Tibial nerve (tissue), 4 donors: ENCODE measurements around the gene PPEF2. TPM values are rescaled to one million over a fixed set of nuclear protein-coding genes. Genes with fewer than 3 reads are reported as not detected.

Experiments used
- DNase-seq, 2 donors: peaks; one replicate each; pipeline ENCODE4 v3.0.0-alpha.2; 2019; ENCODE audit warnings: low spot score in 2 of 2
- H3K27ac ChIP-seq, 4 donors: fragments of 200-600 bp; sonication (generic) in 3 of 4; one replicate each; pipeline ENCODE4 v1.5.1; 2017 to 2019; ENCODE audit warnings: mild to moderate bottlenecking in 1 of 4
- H3K27me3 ChIP-seq, 2 donors: fragments of 200-600 bp; sonication (generic) in 1 of 2; one replicate each; pipeline versions ENCODE4 v1.5.1 to v1.6.0; 2017 to 2019
- H3K36me3 ChIP-seq, 3 donors: fragments of 200-600 bp; sonication (generic); one replicate each; pipeline ENCODE4 v1.5.1; 2018 to 2019
- H3K4me1 ChIP-seq, 4 donors: fragments of 200-600 bp; sonication (generic) in 3 of 4; one replicate each; pipeline ENCODE4 v1.5.1; 2017 to 2019
- H3K4me3 ChIP-seq, 4 donors: fragments of 200-600 bp; sonication (generic) in 3 of 4; one replicate each; pipeline ENCODE4 v1.5.1; 2017 to 2019; ENCODE audit warnings: mild to moderate bottlenecking in 1 of 4, moderate library complexity in 1 of 4
- H3K9me3 ChIP-seq, 4 donors: fragments of 200-600 bp; sonication (generic) in 3 of 4; one replicate each; pipeline ENCODE4 v1.5.1; 2017 to 2019
- CTCF ChIP-seq, 5 experiments: fragments of 200-600 bp in 3 of 5; fragments of 450-650 bp in 2 of 5; sonication (generic) in 3 of 5; IDR thresholded peaks; one replicate each; pipeline ENCODE4 v1.5.1; 2016 to 2019; ENCODE audit warnings: antibody characterized with exemption in 5 of 5, mild to moderate bottlenecking in 3 of 5, moderate library complexity in 2 of 5
- EP300 ChIP-seq, 2 donors: sonication (generic); formaldehyde crosslinking; IDR thresholded peaks; one replicate each; pipeline ENCODE4 v1.6.1; 2017; ENCODE audit warnings: antibody characterized with exemption in 2 of 2, mild to moderate bottlenecking in 1 of 2
- POLR2A ChIP-seq, 2 donors: fragments of 450-650 bp; IDR thresholded peaks; one replicate each; pipeline ENCODE4 v1.6.1; 2017; ENCODE audit warnings: antibody characterized with exemption in 2 of 2, mild to moderate bottlenecking in 2 of 2, moderate library complexity in 2 of 2
- WGBS, 2 donors: methylation state at CpG; one replicate each; pipeline ENCODE4 v1.1.5; 2018; 5-methylcytosine and 5-hydroxymethylcytosine counted together
- total RNA-seq, 4 donors: library from RNA; depleted of rRNA; stranded (reverse); fragments of >200 nt; gene quantifications; one replicate each; pipeline ENCODE4 v1.1.0, GENCODE V29; 2016

Gene PPEF2
- total RNA-seq, 4 donors from 2014 or later: under 0.01 to 1.1 (median 0.30) TPM; not detected in 1

GRCh38 chr4:75922588-75922987, 20.3 kb upstream of the PPEF2 start:
- H3K36me3 ChIP-seq: peaks cover 0 to 72% (median 0%) of the 10 kb centered on the region in 3 donors
- WGBS, 2 donors: 84 to 97% methylated on average over 1 of the region's 1 CpG

DNA sequence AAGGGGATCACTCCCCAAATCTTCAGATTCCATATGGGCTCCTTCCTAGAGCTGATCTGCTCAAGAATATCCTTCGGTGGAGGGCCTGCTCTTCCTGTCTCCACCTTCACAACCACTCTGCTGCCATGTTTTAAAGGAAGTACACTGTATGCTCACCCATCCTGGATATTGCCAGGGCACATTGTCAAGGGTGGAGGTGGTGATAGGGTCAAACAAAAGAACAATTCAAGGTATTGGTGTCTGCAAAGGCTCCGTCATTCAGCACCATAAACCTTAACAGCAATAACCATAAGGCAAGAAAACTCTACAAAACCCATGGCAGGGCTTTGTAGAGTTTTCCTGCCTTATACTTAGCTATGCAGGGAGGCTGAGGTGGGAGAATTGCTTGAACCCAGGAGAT, 19.7 kb upstream of the PPEF2 start:
- Histone ChIP-seq H3K9me3 (no peaks in the 10 kb centered on the region), H3K36me3 (peaks cover 0 to 75% (median 0%) of the 10 kb centered on the region in 3 donors), H3K4me3 (no peak overlapping the region), H3K27me3 (no peaks in the 10 kb centered on the region), H3K27ac (no peak overlapping the region), H3K4me1 (no peaks in the 10 kb centered on the region)
- no peak for DNase-seq
- WGBS, 2 donors: 100% methylated on average over 2 of the region's 2 CpGs
- TF ChIP-seq EP300 (IDR thresholded peaks at IDR 0.05) (no peak), POLR2A (IDR thresholded peaks at IDR 0.05) (no peak), CTCF (IDR thresholded peaks at IDR 0.05) (no peak)

More at GRCh38 chr4:75922588-75922987, 20.3 kb upstream of the PPEF2 start:
- TF ChIP-seq POLR2A (IDR thresholded peaks at IDR 0.05) (no peak), CTCF (IDR thresholded peaks at IDR 0.05) (no peak), EP300 (IDR thresholded peaks at IDR 0.05) (no peak)
- H3K4me1 ChIP-seq: no peaks in the 10 kb centered on the region
- no peak for DNase-seq
- no peak overlapping the region for H3K27ac ChIP-seq
- no peak overlapping the region for H3K4me3 ChIP-seq
- H3K9me3 ChIP-seq: no peaks in the 10 kb centered on the region
- no peaks in the 10 kb centered on the region for H3K27me3 ChIP-seq

DNA sequence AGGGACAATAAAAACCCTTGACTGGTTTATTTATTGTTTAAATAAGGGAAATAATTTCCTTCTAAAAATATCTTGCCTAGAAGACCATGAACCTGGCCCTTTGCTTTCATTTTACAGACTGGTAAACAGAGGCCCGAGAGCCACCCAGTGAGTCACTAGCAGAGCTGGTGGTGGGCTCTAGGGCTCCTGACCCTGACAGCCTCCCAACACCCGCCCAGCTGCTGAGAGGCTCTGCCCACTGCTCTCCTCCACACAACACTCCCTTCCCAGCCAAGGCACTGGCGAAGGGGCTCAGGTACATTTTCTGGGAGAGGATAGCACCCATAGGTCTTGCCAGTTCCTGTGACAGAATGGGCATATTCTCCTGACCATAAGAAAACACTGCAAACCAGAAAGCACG, 18.1 kb upstream of the PPEF2 start:
- WGBS, 2 donors: 89 to 95% methylated on average over 4 of the region's 4 CpGs
- H3K4me1 ChIP-seq: no peaks in the 10 kb centered on the region
- DNase-seq: no peak
- H3K27ac ChIP-seq: peak overlapping the region in 1 of 4 donors; percentile 4
- H3K4me3 ChIP-seq: no peak overlapping the region
- no peaks in the 10 kb centered on the region for H3K9me3 ChIP-seq
- peaks cover 0 to 73% (median 0%) of the 10 kb centered on the region in 3 donors for H3K36me3 ChIP-seq
- H3K27me3 ChIP-seq: no peaks in the 10 kb centered on the region
- TF ChIP-seq CTCF (IDR thresholded peaks at IDR 0.05) (no peak), POLR2A (IDR thresholded peaks at IDR 0.05) (no peak), EP300 (IDR thresholded peaks at IDR 0.05) (no peak)

- Histone ChIP-seq H3K4me3 (no peak overlapping the region), H3K27ac (no peak overlapping the region), H3K36me3 (peaks cover 0 to 72% (median 0%) of the 10 kb centered on the region in 3 donors), H3K27me3 (no peaks in the 10 kb centered on the region), H3K4me1 (no peaks in the 10 kb centered on the region), H3K9me3 (no peaks in the 10 kb centered on the region)
- 50 to 55% methylated on average over 3 of the region's 3 CpGs for WGBS, 2 donors
- no peak for TF ChIP-seq CTCF (IDR thresholded peaks at IDR 0.05)
- TF ChIP-seq POLR2A (IDR thresholded peaks at IDR 0.05): no peak
- TF ChIP-seq EP300 (IDR thresholded peaks at IDR 0.05): no peak
- no peak for DNase-seq
Measured at GRCh38 chr4:75919920-75920319, 17.7 kb upstream of the PPEF2 start.

DNA sequence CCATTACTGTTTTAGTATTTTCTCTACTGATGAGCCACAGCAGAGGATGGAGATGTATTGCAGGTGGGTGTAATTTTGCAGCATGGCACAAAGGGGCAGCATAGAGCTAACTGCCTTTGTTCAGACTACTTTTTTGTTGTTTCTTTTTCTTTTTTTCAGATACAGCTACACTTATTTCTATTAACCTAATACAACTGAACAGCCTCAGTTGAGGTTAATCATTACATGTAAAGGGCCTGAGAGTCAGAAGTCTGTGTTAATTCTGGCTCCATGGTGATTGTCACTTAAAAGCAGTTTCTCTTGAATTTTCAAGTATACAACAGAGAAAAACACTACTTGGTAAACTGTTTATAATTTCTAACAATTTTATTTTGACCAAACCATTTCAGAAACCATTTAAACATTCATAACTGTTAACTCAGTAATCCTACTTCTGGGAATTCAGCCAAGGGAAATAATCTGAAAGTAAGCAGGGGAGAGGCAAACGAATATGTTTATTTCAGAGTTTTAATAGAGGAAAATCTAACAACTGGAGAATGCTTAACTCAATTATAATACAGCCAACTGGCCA, 13.9 kb upstream of the PPEF2 start:
- H3K4me1 ChIP-seq: no peaks in the 10 kb centered on the region
- no peak for TF ChIP-seq POLR2A (IDR thresholded peaks at IDR 0.05)
- TF ChIP-seq EP300 (IDR thresholded peaks at IDR 0.05): no peak
- TF ChIP-seq CTCF (IDR thresholded peaks at IDR 0.05): peak; percentile 48 to 77 (median 73)
- H3K9me3 ChIP-seq: no peaks in the 10 kb centered on the region
- no peaks in the 10 kb centered on the region for H3K27me3 ChIP-seq
- no peak overlapping the region for H3K4me3 ChIP-seq
- DNase-seq: no peak
- H3K36me3 ChIP-seq: peaks cover 0 to 73% (median 0%) of the 10 kb centered on the region in 3 donors
- peak overlapping the region in 2 of 4 donors; percentile 25 to 36 for H3K27ac ChIP-seq
- WGBS, 2 donors: 8 to 9% methylated on average over 1 of the region's 1 CpG
